ENCODE results near the gene ZCCHC2. TPM values are rescaled to one million over a fixed set of nuclear protein-coding genes. Genes with fewer than 3 reads are reported as not detected.

Gene ZCCHC2
- total RNA-seq, 4 donors from 2014 or later: 18.9 to 26.1 (median 23.8) TPM

DNA sequence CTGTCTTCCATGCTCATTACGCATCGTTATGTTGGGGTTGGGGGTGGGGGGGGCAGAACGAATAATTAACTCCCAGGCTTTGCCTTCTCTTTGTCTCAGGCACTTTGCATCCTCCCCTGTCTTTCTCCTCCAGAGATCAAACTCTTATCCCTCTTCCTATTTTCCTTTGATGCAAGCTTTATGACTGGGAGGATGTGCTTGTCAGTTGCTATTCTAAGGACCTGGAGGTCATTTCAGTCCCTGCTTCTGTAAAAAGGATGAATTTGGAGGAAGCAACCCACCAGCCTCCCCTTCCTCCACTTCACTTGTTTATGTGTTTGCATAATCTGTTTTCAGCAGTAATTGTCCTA, 87.5 kb downstream of the ZCCHC2 start:
- H3K4me1 ChIP-seq: peaks cover 5 to 23% (median 19%) of the 10 kb centered on the region in 4 donors
- DNase-seq (ENCODE audit: extremely low spot score): no peak
- H3K27ac ChIP-seq (replicated peaks in 1 of 4): no peak overlapping the region
- H3K36me3 ChIP-seq: no peaks in the 10 kb centered on the region
- H3K27me3 ChIP-seq: peaks cover 0 to 15% (median 0%) of the 10 kb centered on the region in 4 donors
- intact Hi-C loops (cut with DNase I): no loop called here
- WGBS: 53% methylated on average over 3 of the region's 3 CpGs
- TF ChIP-seq POLR2A (IDR thresholded peaks at IDR 0.05; ENCODE audit: low read depth): no peak
- TF ChIP-seq EP300 (IDR thresholded peaks at IDR 0.05): no peak
- no peak for TF ChIP-seq POLR2AphosphoS5 (IDR thresholded peaks at IDR 0.05)
- TF ChIP-seq, protein P1, sequence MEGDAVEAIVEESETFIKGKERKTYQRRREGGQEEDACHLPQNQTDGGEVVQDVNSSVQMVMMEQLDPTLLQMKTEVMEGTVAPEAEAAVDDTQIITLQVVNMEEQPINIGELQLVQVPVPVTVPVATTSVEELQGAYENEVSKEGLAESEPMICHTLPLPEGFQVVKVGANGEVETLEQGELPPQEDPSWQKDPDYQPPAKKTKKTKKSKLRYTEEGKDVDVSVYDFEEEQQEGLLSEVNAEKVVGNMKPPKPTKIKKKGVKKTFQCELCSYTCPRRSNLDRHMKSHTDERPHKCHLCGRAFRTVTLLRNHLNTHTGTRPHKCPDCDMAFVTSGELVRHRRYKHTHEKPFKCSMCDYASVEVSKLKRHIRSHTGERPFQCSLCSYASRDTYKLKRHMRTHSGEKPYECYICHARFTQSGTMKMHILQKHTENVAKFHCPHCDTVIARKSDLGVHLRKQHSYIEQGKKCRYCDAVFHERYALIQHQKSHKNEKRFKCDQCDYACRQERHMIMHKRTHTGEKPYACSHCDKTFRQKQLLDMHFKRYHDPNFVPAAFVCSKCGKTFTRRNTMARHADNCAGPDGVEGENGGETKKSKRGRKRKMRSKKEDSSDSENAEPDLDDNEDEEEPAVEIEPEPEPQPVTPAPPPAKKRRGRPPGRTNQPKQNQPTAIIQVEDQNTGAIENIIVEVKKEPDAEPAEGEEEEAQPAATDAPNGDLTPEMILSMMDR (IDR thresholded peaks at IDR 0.05): no peak
- peak overlapping the region in 2 of 4 donors; percentile 26 to 30 for H3K4me3 ChIP-seq
- H3K9me3 ChIP-seq: peaks cover 0 to 4% (median 0%) of the 10 kb centered on the region in 4 donors

DNA sequence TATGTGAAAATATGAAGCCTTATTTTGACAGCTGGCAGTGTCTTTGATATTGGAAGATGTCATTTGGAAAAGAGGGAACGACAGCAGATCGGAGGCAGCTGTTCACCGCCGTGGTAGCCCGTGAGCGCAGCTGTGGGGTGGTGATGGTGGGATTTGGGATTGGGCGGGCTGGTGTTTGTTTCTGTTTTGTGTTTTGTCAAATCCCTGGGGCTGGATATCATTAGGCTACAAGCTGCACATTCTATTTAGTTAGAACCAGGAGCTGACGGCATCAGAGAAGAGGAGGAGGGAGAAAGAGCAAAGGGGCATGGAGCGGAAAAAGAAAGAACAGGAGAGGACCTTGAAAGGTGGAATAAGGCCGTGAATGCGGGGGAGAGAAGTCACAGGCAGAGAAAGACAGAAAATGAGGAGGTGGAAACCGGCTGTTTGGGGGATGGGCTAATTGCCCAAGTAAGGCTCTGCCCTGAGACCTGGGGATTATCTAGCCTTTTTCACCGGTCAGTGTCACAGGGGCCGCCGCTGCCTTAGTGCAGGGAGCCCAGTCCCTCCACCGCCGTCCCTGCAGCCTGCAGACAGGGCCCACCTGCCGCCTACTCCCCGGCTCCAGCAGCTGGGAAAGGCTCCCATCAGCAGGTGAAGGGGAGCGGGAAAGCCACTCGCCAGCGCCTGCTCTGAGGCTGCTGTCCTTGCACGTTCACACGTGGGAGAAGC, 88.0 kb downstream of the ZCCHC2 start:
- intact Hi-C loops (cut with DNase I): no loop called here
- Histone ChIP-seq H3K27ac (replicated peaks in 1 of 4) (peak overlapping the region in 2 of 4 donors; percentile 14 to 18), H3K9me3 (peaks cover 0 to 4% (median 0%) of the 10 kb centered on the region in 4 donors), H3K4me1 (peaks cover 5 to 23% (median 19%) of the 10 kb centered on the region in 4 donors), H3K36me3 (no peaks in the 10 kb centered on the region), H3K4me3 (peak overlapping the region; percentile 17 to 30 (median 24)), H3K27me3 (peaks cover 0 to 15% (median 0%) of the 10 kb centered on the region in 4 donors)
- WGBS: 56% methylated on average over 24 of the region's 24 CpGs
- DNase-seq (ENCODE audit: extremely low spot score): no peak
- TF ChIP-seq, protein P1 (IDR thresholded peaks at IDR 0.05): no peak
- no peak for TF ChIP-seq POLR2A (IDR thresholded peaks at IDR 0.05; ENCODE audit: low read depth)
- no peak for TF ChIP-seq POLR2AphosphoS5 (IDR thresholded peaks at IDR 0.05)
- TF ChIP-seq EP300 (IDR thresholded peaks at IDR 0.05): no peak

DNA sequence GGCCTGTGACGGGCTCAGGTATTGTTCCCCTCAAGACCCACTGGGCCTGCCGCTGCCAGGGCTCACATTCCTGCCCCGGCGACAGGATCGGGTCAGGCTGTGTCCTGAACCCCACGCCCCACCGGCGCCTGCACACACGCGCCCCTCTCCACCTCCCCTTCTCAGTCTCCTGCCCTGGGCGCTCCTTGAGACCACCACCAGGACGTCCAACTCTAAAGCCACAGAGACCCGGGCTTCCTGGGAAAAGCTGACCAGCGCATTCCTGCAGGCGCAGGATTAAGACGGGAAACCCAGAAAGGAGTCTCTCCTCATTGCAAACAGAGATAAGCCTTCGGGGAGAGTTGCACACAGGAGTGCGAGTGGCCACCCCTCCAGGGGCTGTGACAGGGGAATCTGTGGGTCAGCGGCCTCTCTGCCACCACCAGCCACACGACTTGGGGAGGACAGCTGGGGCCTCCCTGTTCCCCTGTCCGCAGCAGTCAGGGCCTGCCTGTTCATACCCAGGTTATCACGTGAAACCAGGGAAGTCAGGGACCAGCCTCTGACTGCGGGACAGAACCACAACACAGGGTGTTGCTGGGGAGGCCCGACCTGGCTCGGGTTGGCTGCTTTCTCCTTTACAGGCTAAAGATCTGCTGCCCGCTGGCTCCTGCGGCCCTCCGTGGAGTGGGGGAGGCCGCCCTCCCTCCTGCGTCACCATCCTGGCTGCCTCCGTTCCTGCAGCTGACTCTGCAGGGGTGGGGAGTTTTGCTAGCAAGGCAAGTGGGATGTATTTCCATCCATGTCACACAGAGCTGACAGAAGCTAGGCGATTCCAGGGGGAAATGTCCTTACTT, 88.8 kb downstream of the ZCCHC2 start:
- no peak for DNase-seq (ENCODE audit: extremely low spot score)
- TF ChIP-seq EP300 (IDR thresholded peaks at IDR 0.05) (no peak), POLR2AphosphoS5 (IDR thresholded peaks at IDR 0.05) (peak in 1 of 2 donors; percentile 9)
- intact Hi-C loops (cut with DNase I): no loop called here
- Histone ChIP-seq H3K27me3 (peaks cover 0 to 21% (median 0%) of the 10 kb centered on the region in 4 donors), H3K4me1 (peaks cover 5 to 27% (median 21%) of the 10 kb centered on the region in 4 donors), H3K36me3 (no peaks in the 10 kb centered on the region), H3K27ac (replicated peaks in 1 of 4) (peak overlapping the region in 2 of 4 donors; percentile 14 to 18), H3K9me3 (peaks cover 0 to 4% (median 0%) of the 10 kb centered on the region in 4 donors), H3K4me3 (peak overlapping the region; percentile 17 to 30 (median 24))
- WGBS: 79% methylated on average over 18 of the region's 32 CpGs

DNA sequence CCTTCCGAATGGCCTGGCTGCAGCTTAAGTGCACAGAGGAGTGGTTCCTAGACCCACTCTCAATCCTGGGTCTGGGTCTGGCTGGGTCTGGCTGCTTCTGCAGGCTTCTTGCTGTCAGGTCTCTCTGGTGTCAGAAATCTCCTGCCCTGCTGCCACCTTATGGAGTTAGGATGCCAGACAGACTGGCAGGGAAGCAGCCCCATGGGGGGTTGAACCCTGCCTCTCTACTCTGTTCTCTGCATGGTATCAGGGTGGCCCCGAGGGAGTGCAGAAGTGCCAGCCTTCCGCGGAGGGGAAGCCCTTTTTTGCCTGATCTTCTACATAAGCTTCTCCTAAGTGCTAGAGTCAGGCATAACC, 89.4 kb downstream of the ZCCHC2 start:
- H3K4me1 ChIP-seq: peaks cover 5 to 29% (median 22%) of the 10 kb centered on the region in 4 donors
- TF ChIP-seq EP300 (IDR thresholded peaks at IDR 0.05): no peak
- TF ChIP-seq, protein P1 (IDR thresholded peaks at IDR 0.05): no peak
- TF ChIP-seq POLR2A (IDR thresholded peaks at IDR 0.05; ENCODE audit: low read depth): no peak
- TF ChIP-seq POLR2AphosphoS5 (IDR thresholded peaks at IDR 0.05): no peak
- H3K4me3 ChIP-seq: no peak overlapping the region
- no peak for DNase-seq (ENCODE audit: extremely low spot score)
- H3K36me3 ChIP-seq: no peaks in the 10 kb centered on the region
- H3K27ac ChIP-seq (replicated peaks in 1 of 4): no peak overlapping the region
- intact Hi-C loops (cut with DNase I): no loop called here
- peaks cover 0 to 4% (median 0%) of the 10 kb centered on the region in 4 donors for H3K9me3 ChIP-seq
- peaks cover 0 to 23% (median 0%) of the 10 kb centered on the region in 4 donors for H3K27me3 ChIP-seq
- 75% methylated on average over 4 of the region's 4 CpGs for WGBS

DNA sequence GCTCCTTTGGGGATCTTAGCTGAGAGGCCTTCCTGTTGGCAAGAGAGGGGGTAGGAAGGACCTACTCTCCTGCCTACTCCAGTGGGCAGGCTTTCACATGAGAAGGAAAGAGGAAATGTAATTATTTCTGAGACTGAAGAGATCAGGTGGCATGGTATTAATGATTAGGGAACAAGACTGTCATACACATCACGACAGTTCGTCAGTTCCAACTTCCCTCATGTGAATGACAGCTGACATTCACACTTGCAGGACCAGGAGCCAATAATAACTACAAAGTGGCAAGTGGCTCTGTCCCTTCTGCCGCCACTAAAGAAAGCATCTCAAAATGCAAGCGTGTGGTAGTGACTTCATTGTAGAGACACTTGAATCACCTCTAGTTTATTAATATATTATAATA, 90.0 kb downstream of the ZCCHC2 start:
- 87% methylated on average over 4 of the region's 4 CpGs for WGBS
- peaks cover 0 to 23% (median 0%) of the 10 kb centered on the region in 4 donors for H3K27me3 ChIP-seq
- no peak overlapping the region for H3K27ac ChIP-seq (replicated peaks in 1 of 4)
- intact Hi-C loops (cut with DNase I): no loop called here
- TF ChIP-seq POLR2A (IDR thresholded peaks at IDR 0.05; ENCODE audit: low read depth) (no peak), POLR2AphosphoS5 (IDR thresholded peaks at IDR 0.05) (no peak), EP300 (IDR thresholded peaks at IDR 0.05) (no peak)
- TF ChIP-seq, protein P1 (IDR thresholded peaks at IDR 0.05): no peak
- no peaks in the 10 kb centered on the region for H3K36me3 ChIP-seq
- H3K9me3 ChIP-seq: no peaks in the 10 kb centered on the region
- H3K4me1 ChIP-seq: peaks cover 5 to 29% (median 22%) of the 10 kb centered on the region in 4 donors
- H3K4me3 ChIP-seq: no peak overlapping the region
- DNase-seq (ENCODE audit: extremely low spot score): no peak
